ENCODE results near the gene GNA14.
A peak's percentile ranks its signal among the peaks of the same experiment; 100 is the strongest.
"Not testable (repeated sequence)": the region's sequence is repeated elsewhere in the genome, so short reads cannot be mapped to it uniquely, and the experiment has no call there.

The GNA14 gene

DNA sequence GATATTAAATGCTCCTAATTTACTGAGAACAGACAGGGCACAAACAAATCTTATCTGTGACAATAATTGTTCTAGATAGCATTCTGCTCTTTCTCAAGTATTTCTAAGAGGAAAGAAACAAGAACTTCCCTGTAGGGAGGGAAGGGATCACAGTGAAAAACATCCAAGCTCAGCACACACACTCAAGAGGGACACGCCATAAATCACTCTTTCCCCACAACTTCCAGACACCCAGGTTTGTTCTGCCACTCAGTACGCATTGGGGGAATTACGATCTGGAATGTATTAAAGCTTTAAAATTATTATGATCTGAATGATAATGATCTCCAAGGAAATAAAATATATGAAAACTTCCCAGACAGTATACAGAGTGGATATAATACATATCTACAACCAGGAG, 221.4 kb downstream of the GNA14 start:
- Histone ChIP-seq H3K9ac (ENCODE audit: low read length in 5 of 5) (no peak overlapping the region), H3K9me3 (ENCODE audit: control insufficient read depth in 5 of 5, low read length in 5 of 5) (no peaks in the 10 kb centered on the region), H3K36me3 (ENCODE audit: control insufficient read depth in 5 of 5, insufficient read depth in 5 of 5, low read length in 5 of 5) (peaks cover 0 to 9% (median 0%) of the 10 kb centered on the region in 5 donors), H3K27me3 (ENCODE audit: control insufficient read depth in 5 of 5, insufficient read depth in 4 of 5, low read length in 5 of 5) (no peaks in the 10 kb centered on the region), H3K27ac (ENCODE audit: low read depth, low read length) (no peak overlapping the region), H3K4me1 (ENCODE audit: control insufficient read depth in 5 of 5, insufficient read depth in 5 of 5, low read length in 5 of 5) (peaks cover 3 to 13% (median 11%) of the 10 kb centered on the region in 5 donors), H3K4me3 (ENCODE audit: low read depth in 1 of 5, low read length in 5 of 5) (no peak overlapping the region)

DNA sequence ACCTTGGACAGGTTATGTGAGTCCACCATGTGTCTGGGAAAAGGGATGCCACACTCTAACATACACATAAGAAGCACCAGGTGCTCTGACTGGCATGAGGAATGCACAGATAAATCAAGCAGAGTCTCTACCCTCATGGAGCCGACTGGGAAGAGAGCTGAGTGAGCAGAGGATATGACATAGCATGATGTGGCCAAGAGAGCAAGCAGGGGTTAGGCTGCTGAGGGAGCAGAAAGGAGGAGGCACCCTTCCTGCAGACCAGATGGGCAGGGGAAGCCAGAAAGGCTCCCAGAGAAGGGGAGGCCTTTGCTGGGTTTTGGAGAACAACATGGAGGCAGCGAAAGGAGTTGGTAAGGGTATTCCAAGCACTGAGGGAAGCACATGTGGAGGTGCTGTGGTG, 223.1 kb downstream of the GNA14 start:
- H3K27me3 ChIP-seq (ENCODE audit: control insufficient read depth in 5 of 5, insufficient read depth in 4 of 5, low read length in 5 of 5) = no peaks in the 10 kb centered on the region
- peaks cover 0 to 3% (median 0%) of the 10 kb centered on the region in 5 donors for H3K36me3 ChIP-seq (ENCODE audit: control insufficient read depth in 5 of 5, insufficient read depth in 5 of 5, low read length in 5 of 5)
- H3K27ac ChIP-seq (ENCODE audit: low read depth, low read length) = no peak overlapping the region
- H3K4me3 ChIP-seq (ENCODE audit: low read depth in 1 of 5, low read length in 5 of 5) = no peak overlapping the region
- H3K4me1 ChIP-seq (ENCODE audit: control insufficient read depth in 5 of 5, insufficient read depth in 5 of 5, low read length in 5 of 5) = peaks cover 3 to 13% (median 11%) of the 10 kb centered on the region in 5 donors
- no peak overlapping the region for H3K9ac ChIP-seq (ENCODE audit: low read length in 5 of 5)
- no peaks in the 10 kb centered on the region for H3K9me3 ChIP-seq (ENCODE audit: control insufficient read depth in 5 of 5, low read length in 5 of 5)

DNA sequence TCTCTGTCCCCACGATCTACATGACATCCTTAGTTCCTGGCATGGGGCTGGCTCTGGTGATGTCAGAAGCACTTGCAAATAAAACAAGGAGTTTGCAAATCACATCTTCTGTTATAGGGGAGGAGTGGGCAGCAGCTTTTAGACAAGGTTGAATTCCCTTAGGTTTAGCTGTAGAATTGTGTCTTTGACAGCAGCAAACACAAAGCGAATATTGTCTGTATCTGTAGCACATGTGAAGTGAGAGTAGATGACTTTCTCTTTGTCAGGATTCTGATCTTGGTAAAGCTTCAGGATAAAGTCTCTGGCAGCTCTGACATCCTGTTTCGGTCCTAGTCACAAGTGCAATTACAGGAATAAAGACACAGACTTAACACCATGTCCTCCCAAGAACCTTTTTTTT, 224.3 kb downstream of the GNA14 start:
- no peak overlapping the region for H3K9ac ChIP-seq (ENCODE audit: low read length in 5 of 5)
- no peaks in the 10 kb centered on the region for H3K9me3 ChIP-seq (ENCODE audit: control insufficient read depth in 5 of 5, low read length in 5 of 5)
- peaks cover 0 to 3% (median 0%) of the 10 kb centered on the region in 5 donors for H3K36me3 ChIP-seq (ENCODE audit: control insufficient read depth in 5 of 5, insufficient read depth in 5 of 5, low read length in 5 of 5)
- peaks cover 3 to 13% (median 11%) of the 10 kb centered on the region in 5 donors for H3K4me1 ChIP-seq (ENCODE audit: control insufficient read depth in 5 of 5, insufficient read depth in 5 of 5, low read length in 5 of 5)
- no peak overlapping the region for H3K27ac ChIP-seq (ENCODE audit: low read depth, low read length)
- no peaks in the 10 kb centered on the region for H3K27me3 ChIP-seq (ENCODE audit: control insufficient read depth in 5 of 5, insufficient read depth in 4 of 5, low read length in 5 of 5)
- no peak overlapping the region for H3K4me3 ChIP-seq (ENCODE audit: low read depth in 1 of 5, low read length in 5 of 5)

DNA sequence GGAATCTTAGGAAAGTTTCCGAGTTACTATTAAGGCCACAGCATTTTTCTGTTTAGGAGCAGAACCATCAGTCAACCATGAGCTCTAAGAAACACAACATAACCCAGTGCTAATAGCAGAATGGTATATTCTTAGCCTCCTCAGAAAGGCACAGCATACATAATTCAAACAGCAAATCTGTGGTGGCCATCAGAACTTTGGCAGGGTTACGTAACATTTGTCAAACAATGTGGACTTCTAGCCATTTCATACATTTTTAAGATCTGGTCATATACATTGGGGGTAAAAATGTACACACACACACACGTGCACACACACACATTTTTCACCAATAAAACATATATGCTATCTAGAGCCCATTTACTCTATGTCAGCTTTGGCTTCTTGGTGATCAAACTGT, 225.2 kb downstream of the GNA14 start:
- Histone ChIP-seq H3K9me3 (ENCODE audit: control insufficient read depth in 5 of 5, low read length in 5 of 5) (no peaks in the 10 kb centered on the region), H3K9ac (ENCODE audit: low read length in 5 of 5) (no peak overlapping the region), H3K4me1 (ENCODE audit: control insufficient read depth in 5 of 5, insufficient read depth in 5 of 5, low read length in 5 of 5) (peaks cover 3 to 17% (median 17%) of the 10 kb centered on the region in 5 donors), H3K4me3 (ENCODE audit: low read depth in 1 of 5, low read length in 5 of 5) (no peak overlapping the region), H3K27ac (ENCODE audit: low read depth, low read length) (no peak overlapping the region), H3K27me3 (ENCODE audit: control insufficient read depth in 5 of 5, insufficient read depth in 4 of 5, low read length in 5 of 5) (no peaks in the 10 kb centered on the region), H3K36me3 (ENCODE audit: control insufficient read depth in 5 of 5, insufficient read depth in 5 of 5, low read length in 5 of 5) (peaks cover 0 to 3% (median 0%) of the 10 kb centered on the region in 5 donors)

DNA sequence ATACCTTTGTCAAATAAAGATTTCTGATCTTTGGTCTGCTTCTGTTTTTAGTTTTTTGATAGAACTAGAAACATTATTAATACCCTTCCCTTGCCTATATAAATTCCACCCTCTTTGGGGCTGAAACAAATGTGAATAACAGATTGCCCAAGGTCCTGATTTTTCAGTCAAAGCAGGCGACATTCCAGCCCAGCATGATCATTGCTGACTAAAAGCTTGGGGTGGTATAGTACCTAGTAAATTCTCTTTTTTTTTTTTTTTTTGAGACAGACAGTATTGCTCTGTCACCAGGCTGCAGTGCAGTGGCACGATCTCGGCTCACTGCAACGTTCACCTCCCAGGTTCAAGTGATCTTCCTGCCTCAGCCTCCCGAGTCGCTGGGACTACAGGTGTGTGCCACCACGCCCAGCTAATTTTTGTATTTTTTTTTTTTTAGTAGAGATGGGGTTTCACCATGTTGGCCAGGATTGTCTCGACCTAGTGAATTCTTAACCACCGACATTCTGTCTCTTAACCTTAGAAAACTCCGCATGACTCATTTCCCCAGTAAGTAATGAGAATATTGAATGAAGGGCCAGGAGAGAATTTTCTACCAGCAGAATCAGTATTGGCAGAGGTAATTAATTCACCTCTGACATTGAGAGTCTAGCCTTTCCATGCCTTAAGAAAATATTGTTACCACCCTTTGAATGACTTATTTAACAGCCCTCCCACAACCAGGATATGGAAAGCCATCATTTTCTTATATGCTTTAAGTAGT, 226.4 kb downstream of the GNA14 start:
- peaks cover 0 to 3% (median 0%) of the 10 kb centered on the region in 5 donors for H3K36me3 ChIP-seq (ENCODE audit: control insufficient read depth in 5 of 5, insufficient read depth in 5 of 5, low read length in 5 of 5)
- no peak overlapping the region for H3K27ac ChIP-seq (ENCODE audit: low read depth, low read length)
- H3K27me3 ChIP-seq (ENCODE audit: control insufficient read depth in 5 of 5, insufficient read depth in 4 of 5, low read length in 5 of 5) = no peaks in the 10 kb centered on the region
- no peak overlapping the region for H3K9ac ChIP-seq (ENCODE audit: low read length in 5 of 5)
- no peak overlapping the region for H3K4me3 ChIP-seq (ENCODE audit: low read depth in 1 of 5, low read length in 5 of 5)
- peaks cover 0 to 9% (median 7%) of the 10 kb centered on the region in 5 donors for H3K4me1 ChIP-seq (ENCODE audit: control insufficient read depth in 5 of 5, insufficient read depth in 5 of 5, low read length in 5 of 5)
- no peaks in the 10 kb centered on the region for H3K9me3 ChIP-seq (ENCODE audit: control insufficient read depth in 5 of 5, low read length in 5 of 5)

DNA sequence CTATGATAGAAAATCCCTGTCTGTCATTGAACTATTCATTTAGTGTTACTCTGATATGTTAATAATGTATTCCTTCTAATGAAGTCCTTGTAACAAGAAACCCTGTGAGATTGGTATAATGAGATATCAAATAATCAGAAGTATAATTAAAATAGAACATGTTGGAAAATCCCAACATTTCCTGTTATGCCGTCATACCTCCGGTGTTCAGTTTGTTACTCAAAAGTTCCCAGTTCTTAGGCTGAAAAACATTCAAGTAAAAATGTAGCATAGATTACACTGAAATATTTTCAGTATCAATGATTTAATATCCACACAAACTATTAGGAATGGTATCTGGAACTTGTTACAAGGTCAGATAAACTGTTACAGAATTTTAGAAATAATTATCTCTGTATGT, 227.5 kb downstream of the GNA14 start:
- no peaks in the 10 kb centered on the region for H3K27me3 ChIP-seq (ENCODE audit: control insufficient read depth in 5 of 5, insufficient read depth in 4 of 5, low read length in 5 of 5)
- H3K9ac ChIP-seq (ENCODE audit: low read length in 5 of 5) = no peak overlapping the region
- H3K4me3 ChIP-seq (ENCODE audit: low read depth in 1 of 5, low read length in 5 of 5) = no peak overlapping the region
- no peak overlapping the region for H3K27ac ChIP-seq (ENCODE audit: low read depth, low read length)
- peaks cover 0 to 3% (median 0%) of the 10 kb centered on the region in 5 donors for H3K36me3 ChIP-seq (ENCODE audit: control insufficient read depth in 5 of 5, insufficient read depth in 5 of 5, low read length in 5 of 5)
- H3K4me1 ChIP-seq (ENCODE audit: control insufficient read depth in 5 of 5, insufficient read depth in 5 of 5, low read length in 5 of 5) = peaks cover 0 to 7% (median 3%) of the 10 kb centered on the region in 5 donors
- no peaks in the 10 kb centered on the region for H3K9me3 ChIP-seq (ENCODE audit: control insufficient read depth in 5 of 5, low read length in 5 of 5)

DNA sequence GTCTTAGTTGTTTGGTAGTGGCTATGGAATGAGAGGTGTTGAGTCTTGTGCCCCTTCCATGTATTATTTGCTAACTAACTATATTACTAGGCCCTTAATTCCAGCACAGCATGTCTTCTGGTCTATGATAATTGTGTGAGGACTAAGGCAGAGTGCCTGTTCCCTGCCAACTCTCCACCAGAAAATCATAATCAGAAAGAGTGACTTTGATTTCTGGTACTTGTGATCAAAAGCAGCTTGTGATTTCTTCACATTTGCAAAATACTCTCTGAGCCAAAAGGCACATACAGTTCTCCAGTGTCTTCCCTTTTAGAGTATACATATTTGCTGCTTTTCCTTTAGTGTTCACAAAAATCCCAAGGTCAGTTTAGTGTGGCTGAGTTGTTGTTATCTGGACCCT, 229.9 kb downstream of the GNA14 start:
- H3K27ac ChIP-seq (ENCODE audit: low read depth, low read length) = peak overlapping the region; percentile 56
- H3K27me3 ChIP-seq (ENCODE audit: control insufficient read depth in 5 of 5, insufficient read depth in 4 of 5, low read length in 5 of 5) = no peaks in the 10 kb centered on the region
- H3K9ac ChIP-seq (ENCODE audit: low read length in 5 of 5) = no peak overlapping the region

DNA sequence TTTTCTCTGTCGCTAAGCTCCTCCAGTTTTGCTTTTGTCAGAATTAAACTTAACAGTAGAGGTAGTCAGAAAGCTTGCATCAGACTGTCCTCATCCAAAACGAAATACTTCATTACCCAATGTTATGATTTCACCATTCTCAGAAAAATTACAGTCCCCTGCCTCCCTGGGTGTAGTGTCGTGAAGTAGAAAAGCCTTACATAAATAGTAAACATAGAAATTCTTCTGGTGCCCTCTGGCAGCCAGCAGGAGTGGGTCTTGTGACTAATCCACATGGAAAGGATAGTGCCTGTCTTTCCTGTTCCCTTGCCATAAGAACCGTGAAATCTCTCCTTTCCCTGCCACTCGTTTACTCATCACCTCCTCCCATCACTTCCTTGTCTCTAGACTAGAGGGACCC, 230.6 kb downstream of the GNA14 start:
- H3K9me3 ChIP-seq (ENCODE audit: control insufficient read depth in 5 of 5, low read length in 5 of 5) = no peaks in the 10 kb centered on the region
- H3K27ac ChIP-seq (ENCODE audit: low read depth, low read length) = peak overlapping the region; percentile 56
- H3K36me3 ChIP-seq (ENCODE audit: control insufficient read depth in 5 of 5, insufficient read depth in 5 of 5, low read length in 5 of 5) = peaks cover 0 to 4% (median 0%) of the 10 kb centered on the region in 5 donors
- H3K4me1 ChIP-seq (ENCODE audit: control insufficient read depth in 5 of 5, insufficient read depth in 5 of 5, low read length in 5 of 5) = peaks cover 0 to 7% (median 3%) of the 10 kb centered on the region in 5 donors
- no peak overlapping the region for H3K4me3 ChIP-seq (ENCODE audit: low read depth in 1 of 5, low read length in 5 of 5)
- H3K27me3 ChIP-seq (ENCODE audit: control insufficient read depth in 5 of 5, insufficient read depth in 4 of 5, low read length in 5 of 5) = no peaks in the 10 kb centered on the region
- no peak overlapping the region for H3K9ac ChIP-seq (ENCODE audit: low read length in 5 of 5)

More for the DNA sequence above, 229.9 kb downstream of the GNA14 start:
- Histone ChIP-seq H3K4me1 (ENCODE audit: control insufficient read depth in 5 of 5, insufficient read depth in 5 of 5, low read length in 5 of 5) (peaks cover 0 to 7% (median 3%) of the 10 kb centered on the region in 5 donors), H3K4me3 (ENCODE audit: low read depth in 1 of 5, low read length in 5 of 5) (no peak overlapping the region), H3K9me3 (ENCODE audit: control insufficient read depth in 5 of 5, low read length in 5 of 5) (no peaks in the 10 kb centered on the region), H3K36me3 (ENCODE audit: control insufficient read depth in 5 of 5, insufficient read depth in 5 of 5, low read length in 5 of 5) (peaks cover 0 to 4% (median 0%) of the 10 kb centered on the region in 5 donors)

DNA sequence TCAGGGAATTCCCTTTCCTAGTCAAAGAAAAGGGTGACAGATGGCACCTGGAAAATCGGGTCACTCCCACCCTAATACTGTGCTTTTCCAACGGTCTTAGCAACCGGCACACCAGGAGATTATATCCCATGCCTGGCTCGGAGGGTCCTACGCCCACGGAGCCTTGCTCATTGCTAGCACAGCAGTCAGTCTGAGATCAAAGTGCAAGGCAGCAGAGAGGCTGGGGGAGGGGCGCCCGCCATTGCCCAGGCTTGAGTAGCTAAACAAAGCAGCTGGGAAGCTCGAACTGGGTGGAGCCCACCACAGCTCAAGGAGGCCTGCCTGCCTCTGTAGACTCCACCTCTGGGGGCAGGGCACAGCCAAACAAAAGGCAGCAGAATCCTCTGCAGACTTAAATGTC, 239.6 kb downstream of the GNA14 start:
- not testable (repeated sequence) for H3K27ac ChIP-seq (ENCODE audit: low read depth, low read length); H3K9me3 ChIP-seq (ENCODE audit: control insufficient read depth in 5 of 5, low read length in 5 of 5); H3K27me3 ChIP-seq (ENCODE audit: control insufficient read depth in 5 of 5, insufficient read depth in 4 of 5, low read length in 5 of 5); H3K4me3 ChIP-seq (ENCODE audit: low read depth in 1 of 5, low read length in 5 of 5); H3K4me1 ChIP-seq (ENCODE audit: control insufficient read depth in 5 of 5, insufficient read depth in 5 of 5, low read length in 5 of 5); H3K9ac ChIP-seq (ENCODE audit: low read length in 5 of 5)
- peaks cover 9 to 20% (median 12%) of the 10 kb centered on the region in 5 donors for H3K36me3 ChIP-seq (ENCODE audit: control insufficient read depth in 5 of 5, insufficient read depth in 5 of 5, low read length in 5 of 5)

DNA sequence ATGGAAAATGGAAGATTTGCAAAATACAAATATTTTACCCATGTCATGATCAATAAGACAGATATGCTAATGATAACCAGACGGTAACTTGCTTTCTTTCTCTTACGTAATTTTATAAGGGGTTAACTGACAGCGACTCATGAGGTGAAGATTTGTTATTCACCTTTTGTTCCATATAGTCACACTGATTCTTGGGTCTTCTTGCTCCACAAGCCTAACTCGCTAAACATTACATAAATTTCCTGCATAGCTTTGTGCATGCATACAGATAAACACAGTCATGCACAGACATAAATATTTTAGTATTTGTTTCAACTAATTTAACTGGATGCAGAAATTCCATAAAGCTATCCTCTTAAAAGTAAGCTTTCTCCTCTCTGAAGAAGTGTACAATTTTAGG, 244.9 kb downstream of the GNA14 start:
- no peaks in the 10 kb centered on the region for H3K27me3 ChIP-seq (ENCODE audit: control insufficient read depth in 5 of 5, insufficient read depth in 4 of 5, low read length in 5 of 5)
- H3K27ac ChIP-seq (ENCODE audit: low read depth, low read length) = no peak overlapping the region
- no peak overlapping the region for H3K9ac ChIP-seq (ENCODE audit: low read length in 5 of 5)
- H3K9me3 ChIP-seq (ENCODE audit: control insufficient read depth in 5 of 5, low read length in 5 of 5) = no peaks in the 10 kb centered on the region
- no peak overlapping the region for H3K4me3 ChIP-seq (ENCODE audit: low read depth in 1 of 5, low read length in 5 of 5)
- H3K36me3 ChIP-seq (ENCODE audit: control insufficient read depth in 5 of 5, insufficient read depth in 5 of 5, low read length in 5 of 5) = peaks cover 8 to 26% (median 11%) of the 10 kb centered on the region in 5 donors
- H3K4me1 ChIP-seq (ENCODE audit: control insufficient read depth in 5 of 5, insufficient read depth in 5 of 5, low read length in 5 of 5) = no peaks in the 10 kb centered on the region

All from subcutaneous abdominal adipose tissue (tissue), 5 donors.